ENCODE data around the gene TNIP2.

DNA sequence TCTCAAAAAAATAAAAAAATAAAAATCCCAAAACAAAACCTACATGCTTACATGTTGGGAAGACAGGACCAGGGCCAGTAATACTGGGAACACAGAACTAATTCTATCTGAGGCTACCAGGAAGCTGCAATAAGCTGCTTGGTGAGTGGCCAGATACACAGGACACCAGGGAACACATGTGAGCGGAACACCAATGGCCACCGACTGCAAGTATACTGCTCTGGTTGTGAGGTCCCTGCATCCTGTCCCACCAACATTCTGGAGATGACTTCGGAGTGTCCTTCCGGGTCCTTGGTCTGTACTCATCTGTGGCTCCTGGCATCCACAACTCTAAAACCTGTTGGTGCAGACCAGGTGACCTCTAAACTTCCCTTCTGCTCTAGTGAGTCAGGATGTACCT, 2.7 kb downstream of the TNIP2 start:
- no peak for TF ChIP-seq FOS (IDR thresholded peaks at IDR 0.05; ENCODE audit: borderline replicate concordance, insufficient read depth, low read length)
- TF ChIP-seq, protein P1, sequence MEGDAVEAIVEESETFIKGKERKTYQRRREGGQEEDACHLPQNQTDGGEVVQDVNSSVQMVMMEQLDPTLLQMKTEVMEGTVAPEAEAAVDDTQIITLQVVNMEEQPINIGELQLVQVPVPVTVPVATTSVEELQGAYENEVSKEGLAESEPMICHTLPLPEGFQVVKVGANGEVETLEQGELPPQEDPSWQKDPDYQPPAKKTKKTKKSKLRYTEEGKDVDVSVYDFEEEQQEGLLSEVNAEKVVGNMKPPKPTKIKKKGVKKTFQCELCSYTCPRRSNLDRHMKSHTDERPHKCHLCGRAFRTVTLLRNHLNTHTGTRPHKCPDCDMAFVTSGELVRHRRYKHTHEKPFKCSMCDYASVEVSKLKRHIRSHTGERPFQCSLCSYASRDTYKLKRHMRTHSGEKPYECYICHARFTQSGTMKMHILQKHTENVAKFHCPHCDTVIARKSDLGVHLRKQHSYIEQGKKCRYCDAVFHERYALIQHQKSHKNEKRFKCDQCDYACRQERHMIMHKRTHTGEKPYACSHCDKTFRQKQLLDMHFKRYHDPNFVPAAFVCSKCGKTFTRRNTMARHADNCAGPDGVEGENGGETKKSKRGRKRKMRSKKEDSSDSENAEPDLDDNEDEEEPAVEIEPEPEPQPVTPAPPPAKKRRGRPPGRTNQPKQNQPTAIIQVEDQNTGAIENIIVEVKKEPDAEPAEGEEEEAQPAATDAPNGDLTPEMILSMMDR (IDR thresholded peaks at IDR 0.05; ENCODE audit: extremely low read depth in 1 of 2, insufficient read depth in 1 of 2, low read depth in 1 of 2, low read length in 2 of 2), result no peak
- TF ChIP-seq, protein P2, sequence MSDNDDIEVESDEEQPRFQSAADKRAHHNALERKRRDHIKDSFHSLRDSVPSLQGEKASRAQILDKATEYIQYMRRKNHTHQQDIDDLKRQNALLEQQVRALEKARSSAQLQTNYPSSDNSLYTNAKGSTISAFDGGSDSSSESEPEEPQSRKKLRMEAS (IDR thresholded peaks at IDR 0.05; ENCODE audit: insufficient read depth, insufficient read length), result no peak
- TF ChIP-seq POLR2A (IDR thresholded peaks at IDR 0.05; ENCODE audit: low read depth, low read length), result no peak
- TF ChIP-seq EZH2 (IDR thresholded peaks at IDR 0.05; ENCODE audit: borderline replicate concordance, low read depth, low read length, severe bottlenecking), result no peak
- no peak for TF ChIP-seq POLR2AphosphoS5 (IDR thresholded peaks at IDR 0.05; ENCODE audit: insufficient read depth, low read depth, low read length)

Measured in endothelial cell of umbilical vein (primary cell).